ENCODE measurements around the gene ULK4. TPM values are rescaled to one million over a fixed set of nuclear protein-coding genes. Genes with fewer than 3 reads are reported as not detected.

The ULK4 gene
- total and polyA plus RNA-seq, 9 of the 15 experiments (the other 6 are each of a cell fraction or from before 2014, with no cell fraction given), result 3.0 to 5.9 (median 3.5) TPM

DNA sequence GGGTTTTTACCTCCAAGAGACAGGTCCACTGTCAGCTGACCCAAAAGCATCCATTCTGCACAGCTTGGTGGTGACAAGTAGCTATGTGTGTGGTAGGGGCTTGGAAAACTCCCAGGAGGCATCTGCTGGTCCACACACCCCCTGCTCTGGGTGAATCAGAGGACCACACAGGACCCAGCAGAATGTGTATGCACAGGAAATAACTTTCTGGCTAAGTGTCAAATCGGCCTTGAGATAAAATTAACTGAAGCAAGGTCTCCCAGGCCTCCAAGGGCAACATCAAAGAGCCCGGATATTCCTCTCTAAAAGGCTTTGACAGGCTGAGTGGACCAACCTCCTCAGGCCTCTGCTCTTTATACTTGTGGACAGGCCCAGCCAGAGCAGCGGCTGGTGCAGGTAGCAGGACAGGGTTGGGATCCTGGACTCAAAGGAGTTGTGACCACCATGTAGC lies 696.1 kb downstream of the ULK4 start:
- H2AFZ ChIP-seq (ENCODE audit: low read depth, low read length), result no peak overlapping the region
- peaks cover 6 to 24% of the 10 kb centered on the region in 2 experiments; a peak in 4 of 5 replicates for H3K27me3 ChIP-seq (ENCODE audit: control insufficient read depth in 2 of 2, insufficient read depth in 2 of 2, low read length in 2 of 2)
- intact Hi-C loops (cut with micrococcal nuclease), result no loop called here
- DNase-seq (ENCODE audit: extremely low read depth in 1 of 4, low spot score in 3 of 4) (no peak), ATAC-seq (no peak), FAIRE-seq (no peak)
- H3K4me1 ChIP-seq (replicated peaks in 1 of 2; ENCODE audit: control insufficient read depth in 2 of 2, insufficient read depth in 2 of 2, low read length in 2 of 2), result peaks cover 3 to 10% of the 10 kb centered on the region in 2 experiments; a peak in 3 of 5 replicates
- H3K4me2 ChIP-seq (ENCODE audit: insufficient read depth, low read length), result no peak overlapping the region
- POLR2A ChIA-PET, result interaction anchor here (0.8 kb wide), 1 partner anchor 8 kb away, joined by 3 read pairs; no protein-coding TSS in a partner anchor
- CTCF ChIA-PET (ENCODE audit: low intra/inter-chr PET ratio), result no interaction called here
- no peaks in the 10 kb centered on the region for H3K36me3 ChIP-seq (ENCODE audit: control insufficient read depth, insufficient read depth, low read length)
- no peaks in the 10 kb centered on the region for H3K79me2 ChIP-seq (ENCODE audit: control insufficient read depth, insufficient read depth, low read length)
- WGBS (ENCODE audit: insufficient coverage, low coverage, missing lambda C conversion rate), result 14% methylated on average over 3 of the region's 3 CpGs
- no peaks in the 10 kb centered on the region for H4K20me1 ChIP-seq (replicated peaks; ENCODE audit: control insufficient read depth, insufficient read depth, low read length)
- no peaks in the 10 kb centered on the region for H3K9me3 ChIP-seq (replicated peaks; ENCODE audit: control insufficient read depth, insufficient read depth, low read depth, low read length)
- TF ChIP-seq CTCFL (IDR thresholded peaks at IDR 0.05; ENCODE audit: borderline replicate concordance, insufficient read depth, low read depth, low read length, poor library complexity, severe bottlenecking), result no peak
- TF ChIP-seq GABPB1 (CRISPR knock-in tag; IDR thresholded peaks at IDR 0.05), result no peak
- TF ChIP-seq PHF20 (IDR thresholded peaks at IDR 0.05; ENCODE audit: partially characterized antibody), result no peak
- TF ChIP-seq HNRNPUL1 (IDR thresholded peaks at IDR 0.05; ENCODE audit: low read length), result no peak
- no peak for TF ChIP-seq FOXJ2 (tag; IDR thresholded peaks at IDR 0.05)
- no peak for TF ChIP-seq ETV1 (tag; conservative IDR thresholded peaks at IDR 0.05; ENCODE audit: low read depth)
- no peak for TF ChIP-seq TFAM (CRISPR knock-in tag; conservative IDR thresholded peaks at IDR 0.05)
- TF ChIP-seq BRF2 (IDR thresholded peaks at IDR 0.05; ENCODE audit: borderline replicate concordance, insufficient read depth, insufficient read length), result no peak
- no peak for TF ChIP-seq ZNF282 (CRISPR knock-in tag; IDR thresholded peaks at IDR 0.05)
- no peak for TF ChIP-seq EGR1 (conservative IDR thresholded peaks at IDR 0.05)
- no peak for TF ChIP-seq NELFE (IDR thresholded peaks at IDR 0.05; ENCODE audit: insufficient read depth, insufficient read length)
- no peak for TF ChIP-seq ZNF785 (CRISPR knock-in tag; IDR thresholded peaks at IDR 0.05)
- H3K9ac ChIP-seq (ENCODE audit: insufficient read depth in 1 of 2, low read depth in 2 of 2, low read length in 2 of 2), result no peak overlapping the region
- no peak overlapping the region for H3K27ac ChIP-seq (ENCODE audit: extremely low read depth, low read depth, low read length)
- BruUV-seq (replicated peaks), result no TSS peak
- in situ Hi-C loops (cut with MboI), result no loop called here
- H3K4me3 ChIP-seq, result no peak overlapping the region
- H3K9me1 ChIP-seq (ENCODE audit: control insufficient read depth, insufficient read depth, low read length), result no peaks in the 10 kb centered on the region

All from K562 (cell line).